HG03139 (cell line): ENCODE results near the gene ADSS1.
"Not testable (repeated sequence)": the region's sequence is repeated elsewhere in the genome, so short reads cannot be mapped to it uniquely, and the experiment has no call there.

Source experiments
- ATAC-seq: cut with Tn5 transposase; IDR thresholded peaks from one replicate; pipeline ENCODE4 v1.9.1; 2021; ENCODE audit not compliant: unreplicated experiment

The ADSS1 gene

DNA sequence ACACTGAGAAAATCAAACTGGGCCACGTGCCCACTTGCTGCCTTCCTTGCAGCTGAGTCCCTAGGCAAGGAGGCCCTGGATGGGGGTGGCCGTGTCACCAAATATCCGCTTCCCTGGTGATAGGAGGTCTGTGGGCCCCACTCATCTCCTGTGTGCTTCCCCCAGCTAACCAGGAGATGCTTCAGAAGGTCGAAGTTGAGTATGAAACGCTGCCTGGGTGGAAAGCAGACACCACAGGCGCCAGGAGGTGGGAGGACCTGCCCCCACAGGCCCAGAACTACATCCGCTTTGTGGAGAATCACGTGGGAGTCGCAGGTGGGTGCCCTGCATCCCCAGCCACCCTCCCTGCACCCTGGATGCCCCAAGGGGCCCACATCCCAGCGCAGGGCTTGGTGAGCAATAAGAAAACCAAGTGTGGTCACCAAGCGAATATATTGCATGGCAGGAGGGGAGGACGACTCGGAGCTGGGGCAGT is 22.1 kb downstream of the ADSS1 start:
- no peak for ATAC-seq

DNA sequence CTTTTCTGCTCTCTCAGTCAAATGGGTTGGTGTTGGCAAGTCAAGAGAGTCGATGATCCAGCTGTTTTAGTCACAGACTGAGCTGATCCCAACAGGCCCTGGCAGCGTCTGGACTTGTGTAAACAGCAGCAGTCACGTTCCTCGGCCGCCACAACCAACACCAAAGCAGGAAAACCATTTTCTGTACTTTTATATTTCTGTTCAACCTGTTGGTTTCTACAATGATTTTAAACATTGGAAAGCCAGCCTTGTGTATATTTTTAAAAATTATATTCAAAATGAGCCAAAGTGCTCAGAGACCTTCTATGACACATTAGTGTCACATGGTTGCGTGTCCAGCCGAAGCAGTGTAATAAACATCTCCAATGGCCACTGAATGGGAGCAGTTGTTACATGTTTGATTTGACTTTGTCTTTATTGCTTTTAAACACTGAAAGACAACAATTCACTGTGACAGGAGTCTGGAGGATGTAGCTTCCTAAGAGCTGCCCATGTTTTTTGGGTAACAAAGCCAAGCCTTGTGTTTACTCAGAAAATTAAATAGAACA is 23.0 kb downstream of the ADSS1 start:
- ATAC-seq = no peak

DNA sequence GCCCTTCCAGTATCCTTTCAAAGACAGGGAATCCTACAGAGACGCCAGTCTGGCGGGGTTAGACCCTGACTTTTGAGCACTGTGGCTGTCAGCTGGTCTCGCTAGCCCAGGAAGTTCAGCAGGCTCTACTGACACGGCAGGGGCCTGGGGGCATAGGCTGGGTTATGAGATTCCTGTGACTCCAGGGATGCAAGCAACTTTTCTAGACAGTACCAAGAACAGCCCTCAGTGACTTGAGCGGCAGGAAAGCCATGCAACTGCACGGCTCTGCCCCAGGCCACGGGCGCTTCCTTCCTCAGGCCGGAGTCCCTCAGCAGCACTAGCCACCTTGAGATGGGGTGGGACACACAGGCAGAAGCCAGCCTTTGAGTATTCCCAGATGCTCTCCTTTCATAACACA is 23.8 kb downstream of the ADSS1 start:
- no peak for ATAC-seq

GRCh38 chr14:104749111-104749649 is 25.2 kb downstream of the ADSS1 start:
- no peak for ATAC-seq

GRCh38 chr14:104750056-104750752 is 26.2 kb downstream of the ADSS1 start:
- ATAC-seq = no peak

DNA sequence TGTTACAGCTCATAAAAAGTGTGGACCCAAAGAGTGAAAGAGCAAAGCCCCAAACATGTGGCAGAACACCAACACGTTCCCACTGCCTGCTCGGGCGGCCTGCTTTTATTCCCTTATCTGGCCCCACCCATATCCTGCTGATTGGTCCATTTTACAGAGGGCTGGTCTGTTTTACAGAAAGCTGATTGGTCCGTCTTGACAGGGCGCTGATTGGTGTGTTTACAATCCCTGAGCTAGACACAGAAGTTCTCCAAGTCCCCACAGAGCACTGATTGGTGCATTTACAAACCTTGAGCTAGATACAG is 26.7 kb downstream of the ADSS1 start:
- ATAC-seq = not testable (repeated sequence)

DNA sequence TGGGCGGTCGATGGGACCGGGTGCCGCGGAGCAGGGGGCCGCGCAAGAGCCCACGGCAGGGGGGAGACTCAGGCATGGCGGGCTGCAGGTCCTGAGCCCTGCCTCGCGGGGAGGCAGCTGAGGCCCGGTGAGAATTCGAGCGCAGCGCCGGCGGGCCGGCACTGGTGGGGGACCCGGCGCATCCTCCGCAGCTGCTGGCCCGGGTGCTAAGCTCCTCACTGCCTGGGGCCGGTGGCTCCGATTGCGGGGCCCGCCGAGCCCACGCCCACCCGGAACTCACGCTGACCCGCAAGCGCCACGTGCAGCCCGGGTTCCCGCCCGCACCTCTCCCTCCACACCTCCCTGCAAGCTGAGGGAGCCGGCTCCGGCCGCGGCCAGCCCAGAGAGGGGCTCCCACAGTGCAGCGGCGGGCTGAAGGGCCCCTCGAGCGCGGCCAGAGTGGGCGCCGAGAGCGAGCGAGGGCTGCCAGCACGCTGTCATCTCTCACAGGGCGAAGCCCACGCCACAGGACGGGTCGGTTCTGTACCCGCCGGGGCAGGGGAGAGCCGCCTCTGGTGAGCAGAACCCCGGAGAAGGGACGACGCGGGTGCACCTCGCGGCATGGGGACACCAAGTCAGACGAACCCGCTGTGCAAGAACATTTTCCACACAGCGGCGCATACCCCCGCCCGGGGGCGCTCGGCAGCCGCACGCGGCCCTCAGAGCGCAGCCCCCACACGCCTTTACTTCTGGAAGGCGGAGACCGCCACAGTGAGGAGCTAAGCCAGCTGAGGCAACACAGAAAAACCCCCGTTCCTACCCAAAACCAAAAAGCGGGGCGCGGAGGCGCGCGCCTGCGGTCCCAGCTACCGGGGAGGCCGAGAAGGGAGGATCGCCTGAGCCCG is 27.8 kb downstream of the ADSS1 start:
- no peak for ATAC-seq

GRCh38 chr14:104752423-104752734 is 28.4 kb downstream of the ADSS1 start:
- peak; percentile 1 for ATAC-seq

- ATAC-seq = peak; percentile 78
These were observed 28.9 kb downstream of the ADSS1 start, which contains the start of gene SIVA1 for GRCh38 chr14:104752735-104753527. TSS of gene SIVA1 (plus strand) at chr14:104753147. CDS start at chr14:104753202, 55 bp downstream.

DNA sequence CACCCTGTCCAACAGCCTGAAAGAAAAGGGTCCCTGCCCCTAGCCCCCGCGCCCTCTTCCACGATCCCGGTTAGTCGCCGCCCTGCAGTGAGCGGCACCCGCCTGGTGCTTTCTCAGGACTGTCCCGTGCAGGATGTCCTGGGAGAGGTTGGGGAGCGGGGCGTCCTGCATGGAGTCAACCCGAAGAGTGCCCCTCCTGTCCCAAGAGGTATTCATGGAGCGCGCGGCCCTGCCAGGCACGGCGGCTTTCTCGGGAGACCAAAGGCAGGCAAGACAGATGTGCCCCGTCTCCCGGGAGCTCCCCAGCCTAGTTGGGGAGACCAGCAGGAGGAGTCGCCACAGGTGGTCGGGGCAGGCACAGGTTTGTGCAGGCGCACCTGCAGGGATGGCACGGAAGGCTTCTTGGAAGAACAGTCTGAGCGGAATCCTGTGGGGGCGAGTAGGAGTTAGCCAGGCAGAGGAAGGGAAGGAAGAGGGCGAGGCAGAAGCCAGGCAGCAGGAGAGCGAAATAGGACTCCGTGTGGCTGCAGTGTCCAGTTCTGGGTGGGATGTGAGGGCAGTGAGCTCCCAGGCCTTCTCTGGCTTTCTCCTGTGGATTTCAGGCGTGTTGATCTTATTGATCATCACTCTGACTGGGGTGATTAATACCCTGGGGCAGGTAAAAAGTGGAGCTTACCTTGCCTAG is 29.6 kb downstream of the ADSS1 start:
- no peak for ATAC-seq

- no peak for ATAC-seq
These were observed 30.3 kb downstream of the ADSS1 start for GRCh38 chr14:104754213-104754851.

DNA sequence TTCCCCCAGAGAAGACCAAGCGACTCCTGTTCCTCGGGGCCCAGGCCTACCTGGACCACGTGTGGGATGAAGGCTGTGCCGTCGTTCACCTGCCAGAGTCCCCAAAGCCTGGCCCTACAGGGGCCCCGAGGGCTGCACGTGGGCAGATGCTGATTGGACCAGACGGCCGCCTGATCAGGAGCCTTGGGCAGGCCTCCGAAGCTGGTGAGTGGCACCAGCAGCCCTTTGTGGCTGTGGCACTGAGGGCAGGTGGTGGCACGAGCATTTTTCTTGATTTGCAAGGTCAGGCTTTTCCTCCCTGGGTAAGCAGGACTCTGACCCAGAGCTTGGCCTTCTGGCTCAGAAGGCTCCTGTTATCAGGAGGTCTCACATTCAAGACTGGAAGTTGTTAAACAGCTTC is 31.6 kb downstream of the ADSS1 start:
- no peak for ATAC-seq

GRCh38 chr14:104756477-104757237 is 32.6 kb downstream of the ADSS1 start:
- ATAC-seq = no peak

- no peak for ATAC-seq
These were observed 33.2 kb downstream of the ADSS1 start for GRCh38 chr14:104757238-104757585.

DNA sequence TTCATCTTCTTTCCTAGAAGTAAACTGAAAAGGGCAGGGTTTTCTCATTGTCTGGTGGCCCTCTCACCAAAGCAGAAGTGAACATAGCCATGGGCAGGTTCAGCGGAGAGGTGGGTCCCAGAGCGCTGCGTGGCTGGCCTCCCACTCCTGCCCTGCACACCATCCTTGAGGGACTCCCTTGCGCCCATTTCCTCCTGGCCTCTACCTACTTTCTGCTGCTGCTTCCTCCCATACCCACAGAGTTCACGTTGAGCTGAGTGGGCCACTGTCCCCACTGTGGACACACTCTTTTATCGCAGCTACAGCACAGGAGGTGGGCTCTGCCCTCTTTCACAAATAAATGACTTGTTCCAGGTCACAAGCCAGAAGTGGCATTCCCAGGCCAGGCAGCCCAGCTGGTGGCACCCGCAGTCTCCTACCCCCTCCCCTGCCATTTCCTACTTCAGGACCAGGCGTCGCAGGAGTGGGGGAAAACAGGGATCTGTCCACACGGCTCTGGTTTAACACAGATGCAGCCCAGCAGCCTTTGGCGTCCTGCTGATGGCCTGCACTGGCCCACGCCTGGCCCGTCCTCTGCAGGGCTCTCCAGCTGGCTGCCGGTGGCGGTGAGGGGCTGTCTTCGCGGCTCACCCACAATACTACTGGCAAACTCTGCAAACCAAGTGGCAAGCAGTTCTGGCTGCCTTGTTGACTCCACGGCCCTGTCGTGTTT is 33.8 kb downstream of the ADSS1 start:
- ATAC-seq = no peak

GRCh38 chr14:104758981-104759969 is 35.2 kb downstream of the ADSS1 start:
- ATAC-seq = no peak

DNA sequence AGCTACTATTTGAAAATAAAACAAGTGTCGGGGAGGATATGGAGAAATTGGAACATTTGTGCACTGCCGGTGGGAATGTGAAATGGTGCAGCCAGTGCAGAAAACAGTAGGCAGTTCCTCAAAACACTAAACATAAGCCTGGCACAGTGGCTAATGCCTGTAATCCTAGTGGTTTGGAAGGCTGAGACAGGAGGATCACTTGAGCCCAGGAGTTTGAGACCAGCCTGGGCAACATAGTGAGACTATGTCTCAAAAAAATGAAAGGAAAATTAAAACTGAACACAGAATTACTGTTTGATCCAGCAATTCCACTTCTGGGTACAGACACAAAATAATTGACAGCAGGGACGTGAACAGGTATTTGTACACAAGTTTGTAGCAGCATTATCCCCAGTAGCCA is 41.5 kb downstream of the ADSS1 start:
- no peak for ATAC-seq
